Neutrophil (primary cell): ENCODE results near the gene OR56A5.

ENCODE experiments used
- H3K27ac ChIP-seq: fragments of 200-600 bp; sonication (generic); 2 replicates; pipeline ENCODE4 v1.5.1; 2016; ENCODE audit warnings: mild to moderate bottlenecking, moderate library complexity
- H3K27me3 ChIP-seq: fragments of 200-600 bp; sonication (generic); 2 replicates; pipeline ENCODE4 v1.6.0; 2016; ENCODE audit warnings: mild to moderate bottlenecking
- H3K36me3 ChIP-seq: fragments of 200-600 bp; sonication (generic); 2 replicates; pipeline ENCODE4 v1.5.1; 2017
- H3K4me1 ChIP-seq, 2 experiments: fragments of 200-600 bp in 1 of 2; sonication (generic) in 1 of 2; 1 replicate in 1 of 2; 2 replicates in 1 of 2; pipeline versions ENCODE4 v1.5.1 to v1.6.1; 2013 to 2016; ENCODE audit warnings: low read depth in 1 of 2, low read length in 1 of 2, mild to moderate bottlenecking in 1 of 2, moderate library complexity in 1 of 2; ENCODE audit not compliant: control insufficient read depth in 1 of 2, insufficient read depth in 1 of 2
- H3K4me3 ChIP-seq, 2 experiments: fragments of 200-600 bp in 1 of 2; sonication (generic) in 1 of 2; 1 replicate in 1 of 2; 2 replicates in 1 of 2; pipeline ENCODE4 v1.5.1; 2013 to 2016; ENCODE audit warnings: low read depth in 1 of 2, low read length in 1 of 2, mild to moderate bottlenecking in 1 of 2, moderate library complexity in 1 of 2
- H3K9me3 ChIP-seq: fragments of 200-600 bp; sonication (generic); 2 replicates; pipeline ENCODE4 v1.5.1; 2016
- TF ChIP-seq, protein P1 (sequence below): fragments of 200-600 bp; sonication (generic); IDR thresholded peaks from 2 replicates; pipeline ENCODE4 v1.5.1; 2016; ENCODE audit warnings: antibody characterized with exemption

The OR56A5 gene

DNA sequence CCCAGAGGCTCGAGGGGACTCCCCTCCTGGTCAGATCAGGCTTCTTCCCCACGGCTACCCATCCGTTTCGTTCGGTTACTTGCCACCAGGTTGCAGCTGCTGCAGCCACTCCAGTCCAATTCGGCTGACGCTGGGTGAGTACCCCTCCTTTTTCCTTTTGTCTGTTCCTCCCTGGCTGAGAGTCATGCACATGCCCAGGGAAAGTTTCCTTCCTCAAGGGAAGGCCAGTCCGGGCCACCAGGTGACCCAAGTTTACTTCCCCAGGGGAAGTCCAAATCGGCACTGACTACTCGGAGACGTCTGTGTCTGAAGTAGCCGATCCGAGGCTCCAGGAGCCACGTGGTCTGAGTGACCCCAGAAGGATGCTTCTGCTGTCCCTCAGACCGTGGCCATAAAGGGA is 39.5 kb downstream of the OR56A5 start:
- TF ChIP-seq, protein P1, sequence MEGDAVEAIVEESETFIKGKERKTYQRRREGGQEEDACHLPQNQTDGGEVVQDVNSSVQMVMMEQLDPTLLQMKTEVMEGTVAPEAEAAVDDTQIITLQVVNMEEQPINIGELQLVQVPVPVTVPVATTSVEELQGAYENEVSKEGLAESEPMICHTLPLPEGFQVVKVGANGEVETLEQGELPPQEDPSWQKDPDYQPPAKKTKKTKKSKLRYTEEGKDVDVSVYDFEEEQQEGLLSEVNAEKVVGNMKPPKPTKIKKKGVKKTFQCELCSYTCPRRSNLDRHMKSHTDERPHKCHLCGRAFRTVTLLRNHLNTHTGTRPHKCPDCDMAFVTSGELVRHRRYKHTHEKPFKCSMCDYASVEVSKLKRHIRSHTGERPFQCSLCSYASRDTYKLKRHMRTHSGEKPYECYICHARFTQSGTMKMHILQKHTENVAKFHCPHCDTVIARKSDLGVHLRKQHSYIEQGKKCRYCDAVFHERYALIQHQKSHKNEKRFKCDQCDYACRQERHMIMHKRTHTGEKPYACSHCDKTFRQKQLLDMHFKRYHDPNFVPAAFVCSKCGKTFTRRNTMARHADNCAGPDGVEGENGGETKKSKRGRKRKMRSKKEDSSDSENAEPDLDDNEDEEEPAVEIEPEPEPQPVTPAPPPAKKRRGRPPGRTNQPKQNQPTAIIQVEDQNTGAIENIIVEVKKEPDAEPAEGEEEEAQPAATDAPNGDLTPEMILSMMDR: no peak
- Histone ChIP-seq H3K36me3 (no peaks in the 10 kb centered on the region), H3K27ac (no peak overlapping the region), H3K27me3 (no peaks in the 10 kb centered on the region), H3K4me1 (no peaks in the 10 kb centered on the region), H3K4me3 (no peak overlapping the region), H3K9me3 (no peaks in the 10 kb centered on the region)

DNA sequence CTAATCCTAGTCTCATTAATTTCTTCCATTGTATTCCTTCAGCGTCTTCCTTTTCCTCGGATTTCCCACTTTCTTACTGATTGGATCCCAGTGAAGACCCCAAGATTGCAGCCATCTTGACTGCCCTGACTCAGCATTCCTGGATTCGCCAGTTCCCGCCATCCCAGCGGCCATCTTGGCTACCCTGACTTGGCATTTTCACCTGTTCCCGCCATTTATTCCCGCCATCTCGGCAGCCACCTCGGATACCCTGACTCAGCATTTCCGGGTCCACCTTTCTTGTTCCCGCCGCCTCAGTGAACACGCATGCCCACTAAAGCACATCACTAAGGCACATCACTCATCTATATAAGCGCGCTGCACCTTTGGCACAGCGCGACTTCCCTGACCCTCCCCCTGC is 40.0 kb downstream of the OR56A5 start:
- no peaks in the 10 kb centered on the region for H3K36me3 ChIP-seq
- TF ChIP-seq, protein P1: no peak
- H3K9me3 ChIP-seq: no peaks in the 10 kb centered on the region
- no peak overlapping the region for H3K27ac ChIP-seq
- H3K4me1 ChIP-seq: no peaks in the 10 kb centered on the region
- H3K4me3 ChIP-seq: no peak overlapping the region
- H3K27me3 ChIP-seq: no peaks in the 10 kb centered on the region

DNA sequence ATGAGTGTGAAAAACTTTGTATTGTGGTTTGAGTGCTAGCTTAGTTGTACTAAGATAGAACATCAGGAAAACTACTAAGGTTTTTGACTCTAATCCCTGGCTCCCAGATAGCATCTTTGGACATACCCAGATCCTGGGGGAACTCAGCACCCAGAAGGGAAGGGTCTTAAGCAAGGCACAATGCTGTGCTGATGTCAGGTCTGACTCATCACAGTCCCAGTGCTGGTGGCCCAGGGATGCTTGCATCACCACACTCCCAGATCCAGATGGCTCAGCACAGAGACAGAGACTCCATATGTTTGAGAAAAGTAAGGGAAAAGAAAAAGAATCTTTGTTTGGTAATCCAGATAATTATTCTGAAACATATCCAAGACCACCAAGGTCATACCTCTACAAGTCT is 44.5 kb downstream of the OR56A5 start:
- no peak overlapping the region for H3K27ac ChIP-seq
- TF ChIP-seq, protein P1: no peak
- no peaks in the 10 kb centered on the region for H3K27me3 ChIP-seq
- no peaks in the 10 kb centered on the region for H3K4me1 ChIP-seq
- no peak overlapping the region for H3K4me3 ChIP-seq
- no peaks in the 10 kb centered on the region for H3K36me3 ChIP-seq
- H3K9me3 ChIP-seq: no peaks in the 10 kb centered on the region

DNA sequence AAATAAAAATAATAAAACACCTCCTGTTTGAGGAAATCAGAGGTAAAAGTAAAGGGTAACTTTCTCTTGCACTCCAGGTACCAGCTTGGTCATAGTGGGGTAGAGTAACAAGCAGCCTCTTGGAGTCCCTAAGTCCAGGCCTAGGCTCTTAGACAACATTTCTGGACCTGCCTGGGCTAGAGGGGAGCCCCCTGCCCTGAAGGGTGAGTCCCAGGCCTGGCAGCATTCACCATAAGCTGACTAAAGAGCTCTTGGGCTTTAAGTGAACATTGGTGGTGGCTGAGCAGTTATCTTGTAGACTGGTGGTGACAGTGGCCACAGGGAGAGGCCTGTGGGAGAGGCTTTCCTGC is 44.9 kb downstream of the OR56A5 start:
- H3K4me3 ChIP-seq: no peak overlapping the region
- TF ChIP-seq, protein P1: no peak
- H3K9me3 ChIP-seq: no peaks in the 10 kb centered on the region
- no peaks in the 10 kb centered on the region for H3K4me1 ChIP-seq
- no peaks in the 10 kb centered on the region for H3K36me3 ChIP-seq
- H3K27me3 ChIP-seq: no peaks in the 10 kb centered on the region
- no peak overlapping the region for H3K27ac ChIP-seq

DNA sequence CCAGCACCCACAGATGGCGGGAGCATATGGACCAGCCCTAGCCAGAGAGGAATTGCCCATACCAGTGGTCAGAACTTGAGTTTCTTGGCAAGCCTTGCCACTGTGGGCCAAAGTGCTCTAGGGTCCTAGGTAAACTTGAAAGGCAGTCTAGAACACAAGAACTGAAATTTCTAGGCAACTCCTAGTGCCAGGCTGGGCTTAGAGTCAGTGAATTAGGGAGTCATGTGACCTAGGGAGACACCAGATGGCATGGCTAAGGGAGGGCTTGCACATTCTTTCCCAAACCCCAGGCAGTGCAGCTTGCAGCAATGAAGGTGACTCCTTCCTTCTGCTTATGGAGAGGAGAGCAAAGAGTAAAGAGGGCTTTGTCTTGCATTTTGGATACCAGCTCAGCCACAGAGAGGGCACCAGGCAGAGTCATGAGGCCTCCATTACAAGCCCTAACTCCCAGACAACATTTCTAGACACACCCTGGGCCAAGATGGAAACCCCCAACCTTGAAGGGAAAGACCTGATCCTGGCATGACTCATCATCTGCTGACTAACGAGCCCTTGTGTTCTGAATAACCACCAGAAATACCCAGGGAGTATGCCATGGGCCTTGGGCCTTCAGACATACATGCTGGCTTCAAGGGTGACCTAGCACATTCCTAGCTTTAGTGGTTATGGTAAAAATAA is 45.4 kb downstream of the OR56A5 start:
- Histone ChIP-seq H3K27ac (no peak overlapping the region), H3K4me1 (no peaks in the 10 kb centered on the region), H3K36me3 (no peaks in the 10 kb centered on the region), H3K4me3 (no peak overlapping the region), H3K9me3 (no peaks in the 10 kb centered on the region), H3K27me3 (no peaks in the 10 kb centered on the region)
- TF ChIP-seq, protein P1: no peak
